HuH-7 (cell line): ENCODE measurements around the gene PRSS21.

Experiments used
- DNase-seq: peaks from one replicate; pipeline ENCODE4 v3.0.0; 2011; ENCODE audit warnings: low spot score

The PRSS21 gene

GRCh38 chr16:2806286-2806685, 10.8 kb upstream of the PRSS21 start:
- no peak for DNase-seq

- DNase-seq = no peak
Observed at GRCh38 chr16:2808181-2808580, 8.9 kb upstream of the PRSS21 start.

- no peak for DNase-seq
Observed at GRCh38 chr16:2809149-2809760, 7.8 kb upstream of the PRSS21 start.

GRCh38 chr16:2810651-2811050, 6.4 kb upstream of the PRSS21 start:
- DNase-seq = no peak

GRCh38 chr16:2811703-2812471, 5.2 kb upstream of the PRSS21 start:
- DNase-seq = no peak

- no peak for DNase-seq
Observed at GRCh38 chr16:2813771-2814221, 3.2 kb upstream of the PRSS21 start.

GRCh38 chr16:2814551-2815298, 2.3 kb upstream of the PRSS21 start:
- DNase-seq = no peak

GRCh38 chr16:2815299-2815771, 1.7 kb upstream of the PRSS21 start:
- peak; percentile 32 for DNase-seq

- DNase-seq = no peak
Observed at GRCh38 chr16:2817340-2818271, 569 bp downstream of the PRSS21 start.

GRCh38 chr16:2818272-2818876, 1.3 kb downstream of the PRSS21 start:
- DNase-seq = no peak

- no peak for DNase-seq
Observed at GRCh38 chr16:2819179-2819938, 2.3 kb downstream of the PRSS21 start.

- no peak for DNase-seq
Observed at GRCh38 chr16:2819939-2820835, 3.1 kb downstream of the PRSS21 start.

- DNase-seq = no peak
Observed at GRCh38 chr16:2820836-2821486, 3.9 kb downstream of the PRSS21 start.

- no peak for DNase-seq
Observed at GRCh38 chr16:2821487-2822157, 4.6 kb downstream of the PRSS21 start.

- no peak for DNase-seq
Observed at GRCh38 chr16:2822158-2822495, 5.1 kb downstream of the PRSS21 start.

- no peak for DNase-seq
Observed at GRCh38 chr16:2822496-2822895, 5.5 kb downstream of the PRSS21 start.

GRCh38 chr16:2824626-2825025, 7.6 kb downstream of the PRSS21 start:
- DNase-seq = no peak

- DNase-seq = no peak
Observed at GRCh38 chr16:2825049-2825742, 8.2 kb downstream of the PRSS21 start.
